IMR-90 (cell line): ENCODE data around the gene AKAP13. TPM values are rescaled to one million over a fixed set of nuclear protein-coding genes. Genes with fewer than 3 reads are reported as not detected.

Experiments used
- ATAC-seq: fragments of 200-7000 bp; cut with Tn5 transposase; 2 replicates; pipeline ENCODE4 v1.9.1; 2020; ENCODE audit warnings: low read depth, mild to moderate bottlenecking, moderate library complexity
- BruUV-seq: library from RNA; stranded (reverse); fragments of 400-500 nt; replicated peaks from 2 replicates; lab custom pipeline; 2021; lab: Mats Ljungman, UMichigan
- CTCF ChIA-PET: fragments of 300-600 bp; formaldehyde crosslinking; extraction: SDS; loops from one replicate; lab custom pipeline; 2021; ENCODE audit warnings: antibody characterized with exemption; lab: Yijun Ruan, JAX
- POLR2A ChIA-PET: fragments of 300-600 bp; sonication (Branson Sonifier 250); formaldehyde crosslinking; loops from one replicate; lab custom pipeline; 2022; ENCODE audit warnings: antibody characterized with exemption; ENCODE audit not compliant: unreplicated experiment; lab: Charles Lee
- DNase-seq: peaks from one replicate; pipeline ENCODE4 v3.0.0; 2013
- H2AFZ ChIP-seq: replicated peaks from 2 replicates; pipeline ENCODE3; 2013; ENCODE audit warnings: low read length, mild to moderate bottlenecking; ENCODE audit not compliant: poor library complexity
- H2AK5ac ChIP-seq: 2 replicates; pipeline ENCODE4 v1.6.1; 2013; ENCODE audit warnings: low read depth, low read length, inconsistent platforms
- H2AK9ac ChIP-seq: replicated peaks from 2 replicates; pipeline ENCODE3; 2013; ENCODE audit warnings: mild to moderate bottlenecking, low read depth, low read length, moderate library complexity; ENCODE audit not compliant: poor library complexity
- H2BK120ac ChIP-seq: 2 replicates; pipeline ENCODE4 v1.6.1; 2013; ENCODE audit warnings: low read depth, low read length, inconsistent platforms
- H2BK15ac ChIP-seq: 3 replicates; pipeline ENCODE4 v1.6.1; 2013; ENCODE audit warnings: low read depth, low read length, inconsistent platforms
- H2BK20ac ChIP-seq: 2 replicates; pipeline ENCODE4 v1.6.1; 2013; ENCODE audit warnings: low read depth, mild to moderate bottlenecking, inconsistent platforms, low read length, moderate library complexity
- H2BK5ac ChIP-seq: 2 replicates; pipeline ENCODE4 v1.6.1; 2013; ENCODE audit warnings: mild to moderate bottlenecking, low read depth, low read length, inconsistent platforms; ENCODE audit not compliant: poor library complexity, severe bottlenecking
- H3K14ac ChIP-seq: replicated peaks from 2 replicates; pipeline ENCODE4 v1.6.1; 2013; ENCODE audit warnings: low read depth, low read length, inconsistent platforms
- H3K18ac ChIP-seq: 2 replicates; pipeline ENCODE4 v1.6.1; 2013; ENCODE audit warnings: low read depth, low read length, control low read depth
- H3K23ac ChIP-seq: 2 replicates; pipeline ENCODE4 v1.6.1; 2013; ENCODE audit warnings: low read depth, low read length, inconsistent platforms
- H3K27ac ChIP-seq: 2 replicates; pipeline ENCODE4 v1.5.1; 2013; ENCODE audit warnings: mild to moderate bottlenecking, control low read depth, low read length; ENCODE audit not compliant: insufficient read depth
- H3K27me3 ChIP-seq: 2 replicates; pipeline ENCODE4 v1.6.1; 2013; ENCODE audit warnings: low read length; ENCODE audit not compliant: control insufficient read depth, insufficient read depth
- H3K36me3 ChIP-seq: 2 replicates; pipeline ENCODE4 v1.6.1; 2013; ENCODE audit warnings: low read length, mixed read lengths; ENCODE audit not compliant: control insufficient read depth, insufficient read depth
- H3K4ac ChIP-seq: 2 replicates; pipeline ENCODE4 v1.6.1; 2013; ENCODE audit warnings: low read depth, low read length, inconsistent platforms
- H3K4me1 ChIP-seq: 2 replicates; pipeline ENCODE4 v1.6.1; 2013; ENCODE audit warnings: low read length, mixed read lengths; ENCODE audit not compliant: control insufficient read depth, insufficient read depth
- H3K4me2 ChIP-seq: 2 replicates; pipeline ENCODE4 v1.6.1; 2013; ENCODE audit warnings: low read depth, mild to moderate bottlenecking, control low read depth, low read length, moderate library complexity
- H3K4me3 ChIP-seq: 2 replicates; pipeline ENCODE4 v1.5.1; 2013; ENCODE audit warnings: low read depth, mild to moderate bottlenecking, control low read depth, low read length, moderate library complexity; ENCODE audit not compliant: insufficient read depth
- H3K56ac ChIP-seq: 2 replicates; pipeline ENCODE4 v1.6.1; 2013; ENCODE audit warnings: low read length, inconsistent platforms; ENCODE audit not compliant: insufficient read depth; ENCODE audit errors: extremely low read depth
- H3K79me1 ChIP-seq, 2 experiments: 2 replicates each; pipeline ENCODE4 v1.6.1; 2013; ENCODE audit warnings: low read length in 2 of 2, inconsistent platforms in 1 of 2, low read depth in 1 of 2
- H3K9ac ChIP-seq: 2 replicates; pipeline ENCODE4 v1.6.1; 2013; ENCODE audit warnings: low read depth, low read length, control low read depth
- H3K9me1 ChIP-seq: 2 replicates; pipeline ENCODE4 v1.6.1; 2013; ENCODE audit warnings: low read length, inconsistent platforms; ENCODE audit not compliant: insufficient read depth
- H3K9me3 ChIP-seq: 2 replicates; pipeline ENCODE4 v1.6.1; 2013; ENCODE audit warnings: low read length; ENCODE audit not compliant: control insufficient read depth, insufficient read depth
- H4K20me1 ChIP-seq: 2 replicates; pipeline ENCODE4 v1.6.1; 2013; ENCODE audit warnings: low read length, inconsistent platforms; ENCODE audit not compliant: insufficient read depth
- H4K5ac ChIP-seq: 2 replicates; pipeline ENCODE4 v1.6.1; 2013; ENCODE audit warnings: mild to moderate bottlenecking, low read depth, low read length, control low read depth
- H4K8ac ChIP-seq, 2 experiments: 2 replicates each; pipeline ENCODE4 v1.6.1; 2013; ENCODE audit warnings: low read depth in 2 of 2, low read length in 2 of 2, control low read depth in 1 of 2, inconsistent platforms in 1 of 2
- H4K91ac ChIP-seq: 2 replicates; pipeline ENCODE4 v1.6.1; 2013; ENCODE audit warnings: low read depth, low read length, inconsistent platforms; ENCODE audit not compliant: insufficient read depth
- CEBPB ChIP-seq: IDR thresholded peaks from 2 replicates; pipeline ENCODE4 v1.6.1; 2012; ENCODE audit warnings: low read depth, low read length, improper control_type of control experiment
- FOS ChIP-seq: fragments of 150-350 bp; IDR thresholded peaks from 2 replicates; pipeline ENCODE4 v1.6.1; 2016; ENCODE audit warnings: low read depth, low read length
- MAFK ChIP-seq: IDR thresholded peaks from 2 replicates; pipeline ENCODE4 v1.6.1; 2012; ENCODE audit warnings: low read depth, low read length, improper control_type of control experiment
- MAZ ChIP-seq: IDR thresholded peaks from 2 replicates; pipeline ENCODE4 v1.6.1; 2012; ENCODE audit warnings: low read depth, mild to moderate bottlenecking, low read length, improper control_type of control experiment, moderate library complexity, borderline replicate concordance
- SMC3 ChIP-seq: fragments of 150-350 bp; IDR thresholded peaks from 2 replicates; pipeline ENCODE4 v1.6.1; 2016; ENCODE audit warnings: low read depth, mild to moderate bottlenecking, antibody characterized with exemption, low read length, moderate library complexity
- USF2 ChIP-seq: fragments of 150-350 bp; IDR thresholded peaks from 2 replicates; pipeline ENCODE4 v1.6.1; 2017; ENCODE audit warnings: mild to moderate bottlenecking, antibody characterized with exemption, low read length, low read depth
- WGBS, 2 experiments: methylation state at CpG; one replicate each; pipeline versions ENCODE4 v1.1.5 to v1.1.7; 2013; ENCODE audit warnings: missing lambda C conversion rate in 2 of 2; ENCODE audit not compliant: insufficient read length in 1 of 2; ENCODE audit errors: extremely low coverage in 2 of 2; 5-methylcytosine and 5-hydroxymethylcytosine counted together
- dilution Hi-C: fragments of 300-500 bp; cut with HindIII; formaldehyde crosslinking; loops from one replicate; pipeline ENCODE4 v1.14.3; 2018; ENCODE audit warnings: low sequenced_read_pairs; ENCODE audit not compliant: unreplicated experiment
- in situ Hi-C: fragments of 300-500 bp; cut with MboI; formaldehyde crosslinking; loops from 3 replicates; pipeline ENCODE4 v1.14.3; 2019; ENCODE audit warnings: low sequenced_read_pairs, inconsistent platforms, mixed read lengths
- intact Hi-C: fragments of 100-400 bp; cut with micrococcal nuclease; formaldehyde crosslinking; loops from 2 replicates; pipeline ENCODE4 v1.10.0; 2022
- polyA plus RNA-seq, 3 experiments: library from polyadenylated mRNA; depleted of rRNA; stranded (reverse); fragments of >200 nt; gene quantifications; 2 replicates each; pipeline ENCODE4 v1.2.3, GENCODE V29; 2012; ENCODE audit warnings: low replicate concordance in 1 of 3
- total RNA-seq: library from RNA; depleted of rRNA; stranded (reverse); fragments of >200 nt; gene quantifications from 2 replicates; pipeline ENCODE4 v1.2.3, GENCODE V29; 2012
- TF ChIP-seq, protein P1 (sequence below): fragments of 150-350 bp; IDR thresholded peaks from 2 replicates; pipeline ENCODE4 v1.6.1; 2016; ENCODE audit warnings: low read depth, mild to moderate bottlenecking, low read length, moderate library complexity, borderline replicate concordance

AKAP13 gene
- total and polyA plus RNA-seq, 2 of the 4 experiments (the other 2 are of a cell fraction): 10.4 to 46.4 TPM

DNA sequence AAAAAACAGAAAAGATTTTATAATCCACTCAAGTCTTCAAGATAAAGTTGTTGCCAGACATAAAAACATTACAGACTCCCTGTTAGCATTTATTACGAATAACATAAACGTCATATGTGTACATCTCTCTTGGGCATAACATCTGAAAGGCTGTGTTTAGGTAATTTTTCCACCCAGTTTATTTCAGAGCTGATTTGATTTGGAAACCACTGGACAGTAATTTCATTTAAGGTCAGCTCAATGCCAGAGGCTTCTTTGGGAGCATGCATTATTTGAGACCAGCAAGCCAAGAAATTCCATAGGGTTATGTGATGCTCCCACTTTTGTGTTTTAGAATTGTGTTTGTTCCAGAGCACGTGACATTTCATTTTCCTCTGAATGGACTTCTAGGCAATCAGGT is 196.0 kb downstream of the AKAP13 start:
- Histone ChIP-seq H3K56ac (no peak overlapping the region), H3K79me1 (peaks cover 30 to 38% of the 10 kb centered on the region in 2 experiments), H3K4me3 (no peak overlapping the region), H2AFZ (no peak overlapping the region), H3K27me3 (no peaks in the 10 kb centered on the region), H2AK5ac (no peak overlapping the region), H3K9ac (no peak overlapping the region), H2AK9ac (no peak overlapping the region), H3K23ac (no peak overlapping the region), H4K91ac (no peak overlapping the region), H3K9me3 (no peaks in the 10 kb centered on the region), H2BK120ac (no peak overlapping the region), H3K27ac (no peak overlapping the region), H2BK15ac (no peak overlapping the region), H3K9me1 (peaks cover 5% of the 10 kb centered on the region), H4K8ac (no peak overlapping the region), H2BK20ac (no peak overlapping the region), H4K5ac (no peak overlapping the region), H3K4me2 (no peak overlapping the region), H3K4me1 (peaks cover 4% of the 10 kb centered on the region; the same call in 1 of the 2 replicates), H3K36me3 (peaks cover 21% of the 10 kb centered on the region), H2BK5ac (no peak overlapping the region), H3K18ac (no peak overlapping the region), H4K20me1 (no peaks in the 10 kb centered on the region), H3K4ac (no peak overlapping the region), H3K14ac (no peak overlapping the region)
- no TSS peak for BruUV-seq
- in situ Hi-C loops: no loop called here
- CTCF ChIA-PET: interaction anchor here (0.8 kb wide), 1 partner anchor 9 kb away, joined by 3 read pairs; no protein-coding TSS in a partner anchor
- POLR2A ChIA-PET: no interaction called here
- dilution Hi-C loops: no loop called here
- intact Hi-C loops: no loop called here
- no CpG with 5 or more reads among the region's 3 CpGs for WGBS, 2 experiments
- TF ChIP-seq USF2: no peak
- TF ChIP-seq MAFK: no peak
- no peak for TF ChIP-seq SMC3
- TF ChIP-seq CEBPB: no peak
- TF ChIP-seq, protein P1, sequence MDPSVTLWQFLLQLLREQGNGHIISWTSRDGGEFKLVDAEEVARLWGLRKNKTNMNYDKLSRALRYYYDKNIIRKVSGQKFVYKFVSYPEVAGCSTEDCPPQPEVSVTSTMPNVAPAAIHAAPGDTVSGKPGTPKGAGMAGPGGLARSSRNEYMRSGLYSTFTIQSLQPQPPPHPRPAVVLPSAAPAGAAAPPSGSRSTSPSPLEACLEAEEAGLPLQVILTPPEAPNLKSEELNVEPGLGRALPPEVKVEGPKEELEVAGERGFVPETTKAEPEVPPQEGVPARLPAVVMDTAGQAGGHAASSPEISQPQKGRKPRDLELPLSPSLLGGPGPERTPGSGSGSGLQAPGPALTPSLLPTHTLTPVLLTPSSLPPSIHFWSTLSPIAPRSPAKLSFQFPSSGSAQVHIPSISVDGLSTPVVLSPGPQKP: no peak
- TF ChIP-seq FOS: no peak
- no peak for TF ChIP-seq MAZ
- DNase-seq: no peak
- ATAC-seq: no peak
